ENCODE results near the gene COL3A1. TPM values are rescaled to one million over a fixed set of nuclear protein-coding genes. Genes with fewer than 3 reads are reported as not detected.

COL3A1 gene
- total and polyA plus RNA-seq, 2 of the 8 experiments (the other 6 are each of a cell fraction or from before 2014, with no cell fraction given): 0.07 to 0.11 TPM

- no peak for TF ChIP-seq POU5F1 (IDR thresholded peaks at IDR 0.05; ENCODE audit: low read depth, low read length)
- TF ChIP-seq RBBP5 (IDR thresholded peaks at IDR 0.05; ENCODE audit: borderline replicate concordance, low read depth, low read length): no peak
- TF ChIP-seq, protein P1, sequence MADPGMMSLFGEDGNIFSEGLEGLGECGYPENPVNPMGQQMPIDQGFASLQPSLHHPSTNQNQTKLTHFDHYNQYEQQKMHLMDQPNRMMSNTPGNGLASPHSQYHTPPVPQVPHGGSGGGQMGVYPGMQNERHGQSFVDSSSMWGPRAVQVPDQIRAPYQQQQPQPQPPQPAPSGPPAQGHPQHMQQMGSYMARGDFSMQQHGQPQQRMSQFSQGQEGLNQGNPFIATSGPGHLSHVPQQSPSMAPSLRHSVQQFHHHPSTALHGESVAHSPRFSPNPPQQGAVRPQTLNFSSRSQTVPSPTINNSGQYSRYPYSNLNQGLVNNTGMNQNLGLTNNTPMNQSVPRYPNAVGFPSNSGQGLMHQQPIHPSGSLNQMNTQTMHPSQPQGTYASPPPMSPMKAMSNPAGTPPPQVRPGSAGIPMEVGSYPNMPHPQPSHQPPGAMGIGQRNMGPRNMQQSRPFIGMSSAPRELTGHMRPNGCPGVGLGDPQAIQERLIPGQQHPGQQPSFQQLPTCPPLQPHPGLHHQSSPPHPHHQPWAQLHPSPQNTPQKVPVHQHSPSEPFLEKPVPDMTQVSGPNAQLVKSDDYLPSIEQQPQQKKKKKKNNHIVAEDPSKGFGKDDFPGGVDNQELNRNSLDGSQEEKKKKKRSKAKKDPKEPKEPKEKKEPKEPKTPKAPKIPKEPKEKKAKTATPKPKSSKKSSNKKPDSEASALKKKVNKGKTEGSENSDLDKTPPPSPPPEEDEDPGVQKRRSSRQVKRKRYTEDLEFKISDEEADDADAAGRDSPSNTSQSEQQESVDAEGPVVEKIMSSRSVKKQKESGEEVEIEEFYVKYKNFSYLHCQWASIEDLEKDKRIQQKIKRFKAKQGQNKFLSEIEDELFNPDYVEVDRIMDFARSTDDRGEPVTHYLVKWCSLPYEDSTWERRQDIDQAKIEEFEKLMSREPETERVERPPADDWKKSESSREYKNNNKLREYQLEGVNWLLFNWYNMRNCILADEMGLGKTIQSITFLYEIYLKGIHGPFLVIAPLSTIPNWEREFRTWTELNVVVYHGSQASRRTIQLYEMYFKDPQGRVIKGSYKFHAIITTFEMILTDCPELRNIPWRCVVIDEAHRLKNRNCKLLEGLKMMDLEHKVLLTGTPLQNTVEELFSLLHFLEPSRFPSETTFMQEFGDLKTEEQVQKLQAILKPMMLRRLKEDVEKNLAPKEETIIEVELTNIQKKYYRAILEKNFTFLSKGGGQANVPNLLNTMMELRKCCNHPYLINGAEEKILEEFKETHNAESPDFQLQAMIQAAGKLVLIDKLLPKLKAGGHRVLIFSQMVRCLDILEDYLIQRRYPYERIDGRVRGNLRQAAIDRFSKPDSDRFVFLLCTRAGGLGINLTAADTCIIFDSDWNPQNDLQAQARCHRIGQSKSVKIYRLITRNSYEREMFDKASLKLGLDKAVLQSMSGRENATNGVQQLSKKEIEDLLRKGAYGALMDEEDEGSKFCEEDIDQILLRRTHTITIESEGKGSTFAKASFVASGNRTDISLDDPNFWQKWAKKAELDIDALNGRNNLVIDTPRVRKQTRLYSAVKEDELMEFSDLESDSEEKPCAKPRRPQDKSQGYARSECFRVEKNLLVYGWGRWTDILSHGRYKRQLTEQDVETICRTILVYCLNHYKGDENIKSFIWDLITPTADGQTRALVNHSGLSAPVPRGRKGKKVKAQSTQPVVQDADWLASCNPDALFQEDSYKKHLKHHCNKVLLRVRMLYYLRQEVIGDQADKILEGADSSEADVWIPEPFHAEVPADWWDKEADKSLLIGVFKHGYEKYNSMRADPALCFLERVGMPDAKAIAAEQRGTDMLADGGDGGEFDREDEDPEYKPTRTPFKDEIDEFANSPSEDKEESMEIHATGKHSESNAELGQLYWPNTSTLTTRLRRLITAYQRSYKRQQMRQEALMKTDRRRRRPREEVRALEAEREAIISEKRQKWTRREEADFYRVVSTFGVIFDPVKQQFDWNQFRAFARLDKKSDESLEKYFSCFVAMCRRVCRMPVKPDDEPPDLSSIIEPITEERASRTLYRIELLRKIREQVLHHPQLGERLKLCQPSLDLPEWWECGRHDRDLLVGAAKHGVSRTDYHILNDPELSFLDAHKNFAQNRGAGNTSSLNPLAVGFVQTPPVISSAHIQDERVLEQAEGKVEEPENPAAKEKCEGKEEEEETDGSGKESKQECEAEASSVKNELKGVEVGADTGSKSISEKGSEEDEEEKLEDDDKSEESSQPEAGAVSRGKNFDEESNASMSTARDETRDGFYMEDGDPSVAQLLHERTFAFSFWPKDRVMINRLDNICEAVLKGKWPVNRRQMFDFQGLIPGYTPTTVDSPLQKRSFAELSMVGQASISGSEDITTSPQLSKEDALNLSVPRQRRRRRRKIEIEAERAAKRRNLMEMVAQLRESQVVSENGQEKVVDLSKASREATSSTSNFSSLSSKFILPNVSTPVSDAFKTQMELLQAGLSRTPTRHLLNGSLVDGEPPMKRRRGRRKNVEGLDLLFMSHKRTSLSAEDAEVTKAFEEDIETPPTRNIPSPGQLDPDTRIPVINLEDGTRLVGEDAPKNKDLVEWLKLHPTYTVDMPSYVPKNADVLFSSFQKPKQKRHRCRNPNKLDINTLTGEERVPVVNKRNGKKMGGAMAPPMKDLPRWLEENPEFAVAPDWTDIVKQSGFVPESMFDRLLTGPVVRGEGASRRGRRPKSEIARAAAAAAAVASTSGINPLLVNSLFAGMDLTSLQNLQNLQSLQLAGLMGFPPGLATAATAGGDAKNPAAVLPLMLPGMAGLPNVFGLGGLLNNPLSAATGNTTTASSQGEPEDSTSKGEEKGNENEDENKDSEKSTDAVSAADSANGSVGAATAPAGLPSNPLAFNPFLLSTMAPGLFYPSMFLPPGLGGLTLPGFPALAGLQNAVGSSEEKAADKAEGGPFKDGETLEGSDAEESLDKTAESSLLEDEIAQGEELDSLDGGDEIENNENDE (IDR thresholded peaks at IDR 0.05; ENCODE audit: insufficient replicate concordance, low read length): no peak
These were observed 76.1 kb downstream of the COL3A1 start (continued) for GRCh38 chr2:189050165-189050712.

Measured in H1 (cell line).